Memory B cell (primary cell): Measurements from ENCODE around the gene AKAP6.
"Not testable (repeated sequence)": the region's sequence is repeated elsewhere in the genome, so short reads cannot be mapped to it uniquely, and the experiment has no call there.

Experiments used
- ATAC-seq: fragments of 150-1000 bp; cut with Tn5 transposase; 2 replicates; pipeline ENCODE4 v1.10.0; 2021; ENCODE audit warnings: low read depth, mild to moderate bottlenecking, moderate library complexity
- DNase-seq, 2 donors: peaks; one replicate each; pipeline ENCODE4 v3.0.0; 2022; ENCODE audit warnings: low spot score in 2 of 2
- H3K27ac Mint-ChIP-seq: one replicate; pipeline ENCODE4 v1.8.0; 2022; ENCODE audit warnings: mild to moderate bottlenecking, moderate library complexity, mixed read lengths
- H3K27me3 Mint-ChIP-seq: one replicate; pipeline ENCODE4 v1.8.0; 2022; ENCODE audit warnings: mixed read lengths
- H3K36me3 Mint-ChIP-seq: one replicate; pipeline ENCODE4 v1.8.0; 2022; ENCODE audit warnings: mild to moderate bottlenecking, mixed read lengths
- H3K4me1 Mint-ChIP-seq: one replicate; pipeline ENCODE4 v1.8.0; 2022; ENCODE audit warnings: mixed read lengths
- H3K4me3 Mint-ChIP-seq: one replicate; pipeline ENCODE4 v1.8.0; 2022; ENCODE audit warnings: mild to moderate bottlenecking, moderate library complexity, mixed read lengths
- H3K9me3 Mint-ChIP-seq: one replicate; pipeline ENCODE4 v1.8.0; 2022; ENCODE audit warnings: mixed read lengths

Gene AKAP6

DNA sequence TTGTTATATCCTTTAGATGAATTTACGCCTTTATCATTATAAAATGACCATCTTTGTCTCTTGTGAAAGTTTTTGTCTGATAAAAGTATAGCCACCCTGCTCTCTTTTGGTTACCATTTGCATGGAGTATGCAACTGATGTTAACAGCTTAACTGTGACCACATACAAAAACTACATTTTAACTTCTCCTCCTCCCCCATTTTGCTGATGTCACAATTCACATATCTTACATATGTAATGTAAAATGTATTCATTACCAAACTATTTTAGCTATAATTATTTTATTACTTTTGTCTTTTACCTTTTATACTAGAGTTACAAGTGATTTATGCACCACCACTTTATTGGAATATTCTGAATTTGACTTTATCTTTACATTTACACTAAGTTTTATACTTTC lies 425.1 kb downstream of the AKAP6 start:
- Mint-ChIP-seq H3K4me1 (no peaks in the 10 kb centered on the region), H3K4me3 (no peak overlapping the region), H3K27me3 (peaks cover 2% of the 10 kb centered on the region), H3K36me3 (peaks cover 2% of the 10 kb centered on the region), H3K9me3 (peaks cover 15% of the 10 kb centered on the region), H3K27ac (no peak overlapping the region)
- no peak for ATAC-seq
- no peak for DNase-seq

DNA sequence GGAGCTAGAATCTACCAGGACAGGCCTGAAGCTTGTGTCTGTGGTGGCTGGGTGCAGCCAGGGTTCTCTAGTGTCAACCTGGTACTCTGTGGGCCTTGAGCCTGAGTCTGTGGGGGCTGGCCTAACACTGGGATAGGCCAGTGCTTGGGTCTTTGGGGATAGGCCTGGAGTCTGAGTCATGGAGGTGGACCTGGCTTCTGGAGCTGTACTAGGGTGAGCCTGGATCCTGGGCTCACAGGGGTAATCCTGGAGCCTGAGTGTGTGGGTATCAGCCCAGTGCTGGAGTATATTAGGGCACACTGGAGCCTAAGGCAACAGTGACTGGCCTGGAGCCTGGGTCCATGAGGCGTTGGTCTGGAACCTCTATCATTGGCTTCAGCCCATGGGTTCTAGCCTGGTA lies 427.1 kb downstream of the AKAP6 start:
- H3K27me3 Mint-ChIP-seq: peaks cover 2% of the 10 kb centered on the region
- peaks cover 2% of the 10 kb centered on the region for H3K36me3 Mint-ChIP-seq
- peaks cover 16% of the 10 kb centered on the region for H3K9me3 Mint-ChIP-seq
- H3K4me1 Mint-ChIP-seq: no peaks in the 10 kb centered on the region
- no peak overlapping the region for H3K4me3 Mint-ChIP-seq
- H3K27ac Mint-ChIP-seq: no peak overlapping the region
- ATAC-seq (no peak), DNase-seq (no peak)

DNA sequence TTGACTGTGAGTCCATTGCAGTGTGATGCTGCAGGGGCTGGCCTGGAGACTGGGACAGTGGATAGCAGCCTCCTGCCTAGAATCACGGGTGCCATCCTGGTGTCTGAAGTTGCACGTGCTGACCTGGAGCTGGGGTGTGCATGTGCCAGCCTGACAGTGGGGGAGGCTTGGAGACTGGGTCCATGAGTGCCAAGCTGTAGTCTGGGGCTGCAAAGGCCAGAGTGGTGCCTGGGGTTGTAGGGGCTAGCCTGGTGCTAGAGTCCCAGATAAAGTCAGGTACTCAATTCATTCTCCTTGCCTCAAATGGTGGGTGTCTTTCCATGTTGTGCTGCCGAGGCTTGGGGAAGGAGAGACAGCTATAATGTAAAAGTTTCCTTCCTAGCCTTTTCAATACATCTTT lies 427.7 kb downstream of the AKAP6 start:
- no peak overlapping the region for H3K27ac Mint-ChIP-seq

GRCh38 chr14:32757568-32757967 lies 428.5 kb downstream of the AKAP6 start:
- Mint-ChIP-seq H3K27ac (no peak overlapping the region), H3K4me1 (no peaks in the 10 kb centered on the region), H3K36me3 (peaks cover 2% of the 10 kb centered on the region), H3K27me3 (peaks cover 2% of the 10 kb centered on the region), H3K9me3 (peaks cover 16% of the 10 kb centered on the region), H3K4me3 (no peak overlapping the region)
- no peak for DNase-seq
- no peak for ATAC-seq

More for the DNA sequence above, 427.7 kb downstream of the AKAP6 start:
- Mint-ChIP-seq H3K9me3 (peaks cover 16% of the 10 kb centered on the region), H3K27me3 (peaks cover 2% of the 10 kb centered on the region), H3K36me3 (peaks cover 2% of the 10 kb centered on the region), H3K4me1 (no peaks in the 10 kb centered on the region), H3K4me3 (no peak overlapping the region)
- no peak for DNase-seq
- ATAC-seq: no peak

DNA sequence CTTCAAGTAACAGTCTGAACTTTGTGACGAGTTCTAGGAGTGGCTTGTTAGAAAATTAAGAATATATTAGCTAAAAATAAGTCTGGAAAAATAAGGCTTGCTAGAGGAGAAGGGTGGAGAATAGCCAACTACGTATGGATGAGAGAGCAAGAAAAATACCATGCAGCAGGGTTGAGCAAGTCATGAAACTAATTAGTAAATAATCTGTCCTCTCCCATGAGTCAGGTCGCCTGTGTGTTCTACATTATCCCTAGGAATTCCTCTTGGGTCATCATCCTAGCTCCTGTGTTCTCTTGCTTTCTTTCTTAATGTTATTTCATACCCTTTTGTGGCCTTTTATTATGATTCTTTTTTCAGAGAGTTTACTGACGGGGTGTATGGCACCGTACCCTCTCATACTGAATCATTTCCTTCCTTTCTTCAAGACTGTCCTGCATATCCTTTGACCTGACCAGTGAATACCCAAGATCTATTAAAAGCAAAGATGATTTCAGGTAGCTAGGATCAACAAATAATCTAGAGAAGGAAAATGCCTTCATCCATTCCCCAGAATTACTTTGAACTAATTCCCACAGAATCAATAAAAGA lies 432.4 kb downstream of the AKAP6 start:
- Mint-ChIP-seq H3K27me3 (peaks cover 2% of the 10 kb centered on the region), H3K4me1 (no peaks in the 10 kb centered on the region), H3K27ac (no peak overlapping the region), H3K4me3 (no peak overlapping the region), H3K36me3 (no peaks in the 10 kb centered on the region), H3K9me3 (peaks cover 3% of the 10 kb centered on the region)
- no peak for DNase-seq
- ATAC-seq: no peak

DNA sequence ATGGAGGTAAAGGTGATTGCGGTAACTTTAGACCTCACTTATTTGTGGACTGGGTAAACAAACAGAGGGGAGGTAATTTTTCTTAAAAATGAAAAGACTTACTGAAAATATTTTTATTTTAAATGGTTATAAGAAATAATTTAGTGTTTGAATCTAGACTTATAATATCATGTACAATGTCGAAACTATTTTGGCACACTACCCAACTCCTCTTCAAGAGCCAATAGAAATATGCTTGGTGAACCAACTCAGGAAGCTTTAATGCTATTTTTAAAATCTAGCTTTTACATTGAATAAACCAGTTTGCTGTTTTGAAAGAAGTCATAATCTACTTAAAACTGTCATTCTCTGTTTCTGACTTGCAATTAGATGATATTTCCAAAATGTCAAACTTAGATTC lies 433.8 kb downstream of the AKAP6 start:
- Mint-ChIP-seq H3K36me3 (no peaks in the 10 kb centered on the region), H3K9me3 (peaks cover 1% of the 10 kb centered on the region), H3K4me3 (no peak overlapping the region), H3K27me3 (no peaks in the 10 kb centered on the region), H3K4me1 (no peaks in the 10 kb centered on the region), H3K27ac (no peak overlapping the region)
- DNase-seq (no peak), ATAC-seq (no peak)

DNA sequence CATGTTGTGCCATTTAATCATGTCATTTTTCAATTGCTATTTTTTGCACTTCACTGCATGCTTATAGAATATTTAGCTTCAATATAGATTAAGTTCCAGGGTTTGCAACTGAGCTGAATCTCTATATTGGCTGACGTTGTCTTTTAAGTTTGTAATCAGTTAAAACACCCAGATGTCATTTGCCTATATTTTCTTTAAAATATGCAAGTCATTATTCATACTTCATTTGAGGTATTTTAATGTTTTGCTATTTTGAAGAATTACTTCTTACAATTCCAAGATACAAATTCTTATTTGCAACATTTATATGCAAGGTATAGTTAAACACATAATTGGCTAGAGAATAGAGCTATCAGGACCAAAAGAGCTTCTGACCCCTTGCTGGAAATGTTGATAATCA lies 434.6 kb downstream of the AKAP6 start:
- H3K4me1 Mint-ChIP-seq: no peaks in the 10 kb centered on the region
- H3K36me3 Mint-ChIP-seq: no peaks in the 10 kb centered on the region
- no peak for ATAC-seq
- H3K27me3 Mint-ChIP-seq: no peaks in the 10 kb centered on the region
- DNase-seq: no peak
- peaks cover 1% of the 10 kb centered on the region for H3K9me3 Mint-ChIP-seq
- no peak overlapping the region for H3K27ac Mint-ChIP-seq
- no peak overlapping the region for H3K4me3 Mint-ChIP-seq

DNA sequence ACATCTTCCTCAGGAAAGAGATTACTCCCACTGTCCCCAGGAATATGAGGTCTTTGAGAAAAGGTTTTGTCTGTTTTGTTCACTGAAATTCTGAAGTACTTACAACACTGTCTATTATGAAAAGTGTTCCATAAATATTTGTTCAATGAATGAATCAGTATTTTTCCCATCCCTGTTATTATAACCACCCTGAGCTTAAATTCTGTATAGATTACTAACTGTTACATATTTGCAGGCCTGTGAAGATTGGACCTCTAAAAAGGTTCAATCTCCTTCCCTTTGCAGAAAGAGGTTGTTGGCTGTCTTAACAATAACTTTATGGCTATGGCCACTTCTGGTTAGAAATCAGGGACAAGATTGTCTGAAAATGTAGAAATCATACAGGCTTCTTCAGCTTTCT lies 435.0 kb downstream of the AKAP6 start:
- ATAC-seq (no peak), DNase-seq (no peak)
- Mint-ChIP-seq H3K4me3 (no peak overlapping the region), H3K4me1 (no peaks in the 10 kb centered on the region), H3K9me3 (peaks cover 1% of the 10 kb centered on the region), H3K27ac (no peak overlapping the region), H3K27me3 (no peaks in the 10 kb centered on the region), H3K36me3 (no peaks in the 10 kb centered on the region)

DNA sequence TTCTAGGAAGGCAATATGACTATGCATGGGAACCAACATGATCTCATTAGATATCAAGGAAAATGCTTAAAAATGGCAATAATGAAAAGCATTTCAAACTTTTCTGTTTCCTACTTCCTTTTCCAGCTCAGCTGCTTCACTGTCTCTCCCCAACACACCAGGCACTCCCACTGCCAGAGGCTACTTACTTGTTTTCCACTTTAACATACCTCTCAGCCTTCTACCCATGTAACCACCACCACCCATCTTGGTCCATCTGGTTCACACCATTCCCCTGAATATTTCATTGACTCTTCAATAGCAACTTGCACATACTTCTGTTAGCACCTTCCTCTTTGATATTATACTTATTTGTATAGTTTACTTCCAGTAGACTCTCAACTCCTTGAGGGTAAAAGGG lies 441.3 kb downstream of the AKAP6 start:
- no peaks in the 10 kb centered on the region for H3K36me3 Mint-ChIP-seq
- no peak for ATAC-seq
- H3K4me3 Mint-ChIP-seq: no peak overlapping the region
- H3K27ac Mint-ChIP-seq: no peak overlapping the region
- H3K4me1 Mint-ChIP-seq: no peaks in the 10 kb centered on the region
- DNase-seq: no peak
- H3K9me3 Mint-ChIP-seq: no peaks in the 10 kb centered on the region
- no peaks in the 10 kb centered on the region for H3K27me3 Mint-ChIP-seq

DNA sequence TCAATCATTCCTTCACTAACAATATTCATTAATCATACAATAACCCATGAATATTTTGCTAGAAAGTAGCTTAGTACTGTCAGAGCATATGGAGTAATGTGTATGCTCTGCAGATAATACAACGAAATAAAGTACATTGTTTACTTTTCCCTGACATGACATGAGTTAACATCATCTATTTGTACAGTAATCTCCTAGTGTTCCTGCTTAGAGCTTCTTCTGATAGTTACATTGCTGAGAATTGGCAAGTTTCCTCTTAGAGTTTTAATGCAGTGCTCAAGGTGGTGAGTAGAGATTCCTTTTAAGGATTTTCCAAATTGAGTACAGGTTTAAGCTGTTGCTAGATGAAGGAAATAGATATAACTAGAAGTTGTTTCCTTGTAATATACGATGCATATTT lies 445.1 kb downstream of the AKAP6 start:
- Mint-ChIP-seq H3K36me3 (no peaks in the 10 kb centered on the region), H3K4me1 (no peaks in the 10 kb centered on the region), H3K27me3 (no peaks in the 10 kb centered on the region), H3K4me3 (no peak overlapping the region), H3K27ac (no peak overlapping the region), H3K9me3 (no peaks in the 10 kb centered on the region)
- ATAC-seq (no peak), DNase-seq (no peak)

GRCh38 chr14:32779840-32780239 lies 450.7 kb downstream of the AKAP6 start:
- no peak for DNase-seq
- Mint-ChIP-seq H3K27me3 (no peaks in the 10 kb centered on the region), H3K4me1 (no peaks in the 10 kb centered on the region), H3K4me3 (no peak overlapping the region), H3K27ac (no peak overlapping the region), H3K36me3 (no peaks in the 10 kb centered on the region), H3K9me3 (no peaks in the 10 kb centered on the region)
- ATAC-seq: no peak

GRCh38 chr14:32784405-32784804 lies 455.3 kb downstream of the AKAP6 start:
- no peak for DNase-seq
- Mint-ChIP-seq H3K9me3 (peaks cover under 1% of the 10 kb centered on the region), H3K27ac (no peak overlapping the region), H3K27me3 (no peaks in the 10 kb centered on the region), H3K4me1 (no peaks in the 10 kb centered on the region), H3K36me3 (no peaks in the 10 kb centered on the region), H3K4me3 (no peak overlapping the region)
- ATAC-seq: no peak

DNA sequence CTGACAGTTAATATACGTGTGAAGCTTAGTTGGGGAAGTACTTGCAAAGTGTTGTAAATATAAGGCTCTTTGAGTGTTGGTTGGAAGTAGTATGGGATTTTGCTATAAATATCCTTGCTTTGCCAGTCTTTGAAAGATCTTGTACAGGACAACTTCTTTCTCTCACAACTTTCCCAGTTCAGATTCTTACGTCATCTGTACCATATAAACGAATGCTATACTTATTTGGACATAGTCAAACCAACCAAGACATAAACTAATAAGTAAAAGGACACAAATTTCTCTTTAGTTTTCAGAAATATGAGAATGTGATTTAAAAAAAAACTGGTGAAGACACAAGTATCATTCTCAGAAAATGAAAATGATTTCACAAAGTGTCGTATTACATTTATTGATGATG lies 456.5 kb downstream of the AKAP6 start:
- ATAC-seq: no peak
- Mint-ChIP-seq H3K27me3 (no peaks in the 10 kb centered on the region), H3K9me3 (peaks cover 2% of the 10 kb centered on the region), H3K27ac (no peak overlapping the region), H3K4me3 (no peak overlapping the region), H3K36me3 (peaks cover 2% of the 10 kb centered on the region), H3K4me1 (no peaks in the 10 kb centered on the region)
- no peak for DNase-seq

DNA sequence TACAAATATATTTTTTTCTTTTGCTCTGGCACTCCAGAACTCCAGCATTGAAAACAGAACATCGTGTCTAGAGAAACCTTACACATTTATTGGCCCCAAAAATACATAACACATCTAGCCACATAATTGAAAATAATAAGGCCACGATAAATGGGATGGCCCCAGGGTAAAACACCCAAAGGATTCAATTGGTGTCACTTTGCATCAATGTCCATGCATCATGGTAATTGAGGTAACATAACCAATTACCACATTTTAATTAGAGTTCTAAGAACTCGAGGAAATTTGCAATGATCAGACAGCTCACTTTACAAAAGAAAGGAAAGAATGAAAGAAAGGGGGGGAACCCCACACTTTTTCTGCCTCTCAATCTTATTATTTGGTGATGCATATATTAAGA lies 457.8 kb downstream of the AKAP6 start:
- H3K4me1 Mint-ChIP-seq: no peaks in the 10 kb centered on the region
- no peak overlapping the region for H3K4me3 Mint-ChIP-seq
- no peak overlapping the region for H3K27ac Mint-ChIP-seq
- no peaks in the 10 kb centered on the region for H3K27me3 Mint-ChIP-seq
- H3K36me3 Mint-ChIP-seq: peaks cover 2% of the 10 kb centered on the region
- peaks cover 2% of the 10 kb centered on the region for H3K9me3 Mint-ChIP-seq
- no peak for DNase-seq
- ATAC-seq: no peak

DNA sequence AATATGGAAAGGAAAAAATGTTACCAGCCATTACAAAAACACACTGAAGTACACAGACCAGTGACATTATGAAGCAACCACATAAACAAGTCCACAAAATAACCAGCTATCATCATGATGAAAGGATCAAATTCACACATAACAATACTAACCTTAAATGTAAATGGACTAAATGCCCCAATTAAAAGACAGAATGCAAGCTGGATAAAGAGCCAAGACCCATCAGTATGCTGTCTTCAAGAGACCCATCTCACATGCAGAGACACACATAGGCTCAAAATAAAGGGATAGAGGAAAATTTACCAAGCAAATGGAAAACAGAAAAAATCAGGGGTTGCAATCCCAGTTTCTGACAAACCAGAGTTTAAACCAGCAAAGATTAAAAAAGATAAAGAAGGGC lies 463.9 kb downstream of the AKAP6 start:
- not testable (repeated sequence) for H3K36me3 Mint-ChIP-seq, H3K4me3 Mint-ChIP-seq, DNase-seq, ATAC-seq, H3K27me3 Mint-ChIP-seq, H3K4me1 Mint-ChIP-seq, H3K27ac Mint-ChIP-seq
- peaks cover 11% of the 10 kb centered on the region for H3K9me3 Mint-ChIP-seq
